B cell (primary cell): ENCODE data around the gene KDM5B. TPM values are rescaled to one million over a fixed set of nuclear protein-coding genes. Genes with fewer than 3 reads are reported as not detected.
A peak's percentile ranks its signal among the peaks of the same experiment; 100 is the strongest.

Source experiments
- ATAC-seq: fragments of 200-7000 bp; cut with Tn5 transposase; one replicate; pipeline ENCODE4 v1.10.0; 2021; ENCODE audit warnings: low read depth, mild to moderate bottlenecking, moderate number of reproducible peaks, moderate library complexity
- CTCF ChIA-PET: fragments of 350-600 bp; sonication (Branson Sonifier 250); formaldehyde crosslinking; loops from one replicate; lab custom pipeline; 2021; ENCODE audit warnings: antibody characterized with exemption, inconsistent platforms; lab: Charles Lee
- POLR2A ChIA-PET: fragments of 350-600 bp; sonication (Branson Sonifier 250); formaldehyde crosslinking; loops from one replicate; lab custom pipeline; 2021; ENCODE audit warnings: antibody characterized with exemption; lab: Charles Lee
- DNase-seq: peaks from one replicate; pipeline ENCODE4 v3.0.0; 2013
- H2AFZ ChIP-seq: 2 replicates; pipeline ENCODE4 v1.6.1; 2012; ENCODE audit warnings: mild to moderate bottlenecking, low read depth, low read length; ENCODE audit not compliant: insufficient read depth, poor library complexity, severe bottlenecking
- H3K27ac ChIP-seq, 2 donors: 1 replicate in 1 of 2; 2 replicates in 1 of 2; pipeline ENCODE4 v1.5.1; 2012 to 2013; ENCODE audit warnings: low read length in 2 of 2, mild to moderate bottlenecking in 2 of 2, moderate library complexity in 1 of 2
- H3K27me3 ChIP-seq, 4 experiments: fragments of 200-600 bp in 1 of 4; sonication (generic) in 1 of 4; replicated peaks in 1 of 4; 1 replicate in 2 of 4; 2 replicates in 2 of 4; pipeline versions ENCODE4 v1.6.1 to v1.7.0; 2013 to 2016; ENCODE audit warnings: low read length in 3 of 4, mild to moderate bottlenecking in 2 of 4, mixed read lengths in 1 of 4, moderate library complexity in 1 of 4; ENCODE audit not compliant: insufficient read depth in 4 of 4, control insufficient read depth in 3 of 4; ENCODE audit errors: control extremely low read depth in 1 of 4
- H3K36me3 ChIP-seq, 2 experiments: replicated peaks in 1 of 2; 1 replicate in 1 of 2; 2 replicates in 1 of 2; pipeline versions ENCODE4 v1.6.1 to v1.7.1; 2013; ENCODE audit warnings: low read length in 1 of 2; ENCODE audit not compliant: insufficient read depth in 2 of 2, control insufficient read depth in 1 of 2; ENCODE audit errors: control extremely low read depth in 1 of 2, extremely low read depth in 1 of 2
- H3K4me1 ChIP-seq, 2 donors: fragments of 200-600 bp in 1 of 2; sonication (generic) in 1 of 2; 1 replicate in 1 of 2; 2 replicates in 1 of 2; pipeline versions ENCODE4 v1.5.1 to v1.6.1; 2013 to 2017; ENCODE audit warnings: low read length in 2 of 2; ENCODE audit not compliant: control insufficient read depth in 2 of 2, insufficient read depth in 2 of 2
- H3K4me2 ChIP-seq: replicated peaks from 2 replicates; pipeline ENCODE3; 2012; ENCODE audit warnings: mild to moderate bottlenecking, low read depth, low read length; ENCODE audit not compliant: poor library complexity, severe bottlenecking
- H3K4me3 ChIP-seq, 5 experiments: fragments of 200-600 bp in 1 of 5; sonication (generic) in 1 of 5; 1 replicate in 3 of 5; 2 replicates in 2 of 5; pipeline versions ENCODE4 v1.5.1 to v1.7.0; 2011 to 2016; ENCODE audit warnings: low read length in 4 of 5, mild to moderate bottlenecking in 4 of 5, low read depth in 2 of 5, control low read depth in 1 of 5, moderate library complexity in 1 of 5; ENCODE audit not compliant: insufficient read depth in 1 of 5; ENCODE audit errors: control extremely low read depth in 1 of 5, extremely low read depth in 1 of 5
- H3K79me2 ChIP-seq: fragments of 200-600 bp; sonication (generic); one replicate; pipeline ENCODE4 v1.6.0; 2016; ENCODE audit warnings: low read length; ENCODE audit not compliant: control insufficient read depth, insufficient read depth
- H3K9ac ChIP-seq: fragments of 200-600 bp; sonication (generic); 2 replicates; pipeline ENCODE4 v1.6.1; 2017; ENCODE audit warnings: mild to moderate bottlenecking, low read length, moderate library complexity
- H3K9me3 ChIP-seq, 3 donors: one replicate each; pipeline versions ENCODE4 v1.6.1 to v1.7.1; 2013; ENCODE audit warnings: low read length in 2 of 3; ENCODE audit not compliant: control insufficient read depth in 2 of 3, insufficient read depth in 1 of 3; ENCODE audit errors: control extremely low read depth in 1 of 3
- H4K20me1 ChIP-seq: 2 replicates; pipeline ENCODE4 v1.6.0; 2012; ENCODE audit warnings: mild to moderate bottlenecking, low read length; ENCODE audit not compliant: insufficient read depth, control insufficient read depth, poor library complexity, severe bottlenecking
- H3K27ac Mint-ChIP-seq: one replicate; pipeline ENCODE4 v1.8.0; 2021; ENCODE audit warnings: mixed read lengths
- H3K27me3 Mint-ChIP-seq: one replicate; pipeline ENCODE4 v1.8.0; 2021; ENCODE audit warnings: mixed read lengths
- H3K4me1 Mint-ChIP-seq: one replicate; pipeline ENCODE4 v1.8.0; 2021; ENCODE audit warnings: mixed read lengths
- H3K4me3 Mint-ChIP-seq: one replicate; pipeline ENCODE4 v1.8.0; 2021; ENCODE audit warnings: mixed read lengths
- H3K9me3 Mint-ChIP-seq: one replicate; pipeline ENCODE4 v1.8.0; 2022; ENCODE audit warnings: mixed read lengths; ENCODE audit not compliant: insufficient read depth
- CTCF ChIP-seq: fragments of 200-600 bp; IDR thresholded peaks from one replicate; pipeline ENCODE4 v1.8.0; 2022; ENCODE audit warnings: antibody characterized with exemption, mild to moderate bottlenecking
- EZH2 ChIP-seq: IDR thresholded peaks from 2 replicates; pipeline ENCODE4 v1.6.1; 2012; ENCODE audit warnings: borderline replicate concordance, low read depth, mild to moderate bottlenecking, moderate library complexity, low read length; ENCODE audit not compliant: insufficient read depth, poor library complexity, severe bottlenecking
- WGBS: methylation state at CpG from one replicate; pipeline ENCODE4 v1.1.5; 2013; ENCODE audit warnings: missing lambda C conversion rate; ENCODE audit not compliant: insufficient coverage; 5-methylcytosine and 5-hydroxymethylcytosine counted together
- intact Hi-C: fragments of 100-400 bp; cut with micrococcal nuclease; formaldehyde crosslinking; loops from one replicate; pipeline ENCODE4 v1.10.0; 2022
- polyA plus RNA-seq: library from polyadenylated mRNA; depleted of rRNA; stranded (reverse); fragments of >200 nt; gene quantifications from 2 replicates; pipeline ENCODE4 v1.2.3, GENCODE V29; 2012
- total RNA-seq, 2 donors: library from RNA; stranded (reverse); fragments of 120-200 nt in 1 of 2; gene quantifications; 1 replicate in 1 of 2; 2 replicates in 1 of 2; pipeline versions ENCODE4 v1.2.3 to v1.2.4, GENCODE V29; 2013 to 2022

Gene KDM5B
- total and polyA plus RNA-seq, 2 donors (not counting 1 experiment from before 2014, with no cell fraction given), result 11.2 to 62.7 TPM

GRCh38 chr1:202728951-202729350 is 79.3 kb downstream of the KDM5B start:
- peak; percentile 49 for ATAC-seq
- Histone ChIP-seq H3K4me1 (peaks cover 0 to 8% of the 10 kb centered on the region in 2 donors), H3K79me2 (no peaks in the 10 kb centered on the region), H3K27me3 (no peaks in the 10 kb centered on the region), H3K27ac (no peak overlapping the region), H3K9ac (no peak overlapping the region), H3K4me3 (no peak overlapping the region), H3K36me3 (peaks cover 34 to 75% of the 10 kb centered on the region in 2 experiments), H4K20me1 (no peaks in the 10 kb centered on the region), H3K4me2 (no peak overlapping the region), H3K9me3 (no peaks in the 10 kb centered on the region), H2AFZ (no peak overlapping the region)
- no peak overlapping the region for H3K27ac Mint-ChIP-seq
- ChIA-PET POLR2A (no interaction called here), CTCF (interaction anchor here (1.6 to 2.9 kb wide), 3 partner anchors 9 to 265 kb away, joined by 5 to 23 read pairs (median 7); no protein-coding TSS in a partner anchor)
- intact Hi-C loops, result no loop called here
- TF ChIP-seq CTCF, result no peak
- TF ChIP-seq EZH2, result no peak
- no peaks in the 10 kb centered on the region for H3K9me3 Mint-ChIP-seq
- no peak for DNase-seq
- no peak overlapping the region for H3K4me3 Mint-ChIP-seq
- H3K4me1 Mint-ChIP-seq, result peaks cover 13% of the 10 kb centered on the region
- no peaks in the 10 kb centered on the region for H3K27me3 Mint-ChIP-seq
- WGBS, result 0% methylated on average over 1 of the region's 4 CpGs

GRCh38 chr1:202725526-202725925 is 82.7 kb downstream of the KDM5B start:
- CTCF ChIA-PET, result interaction anchor here (1.6 to 2.0 kb wide), 2 partner anchors 9 to 535 kb away, joined by 4 read pairs; no protein-coding TSS in a partner anchor
- Histone ChIP-seq H3K9me3 (no peaks in the 10 kb centered on the region), H2AFZ (no peak overlapping the region), H3K27me3 (no peaks in the 10 kb centered on the region), H3K4me3 (no peak overlapping the region), H3K4me1 (peaks cover 0 to 8% of the 10 kb centered on the region in 2 donors), H3K9ac (no peak overlapping the region), H3K4me2 (no peak overlapping the region), H4K20me1 (no peaks in the 10 kb centered on the region), H3K27ac (no peak overlapping the region), H3K79me2 (no peaks in the 10 kb centered on the region), H3K36me3 (peaks cover 18 to 41% of the 10 kb centered on the region in 2 experiments)
- no peak for DNase-seq
- Mint-ChIP-seq H3K27ac (no peak overlapping the region), H3K27me3 (no peaks in the 10 kb centered on the region), H3K4me3 (no peak overlapping the region), H3K9me3 (no peaks in the 10 kb centered on the region), H3K4me1 (peaks cover 13% of the 10 kb centered on the region)
- ATAC-seq, result no peak
- no peak for TF ChIP-seq CTCF
- TF ChIP-seq EZH2, result no peak
- intact Hi-C loops, result no loop called here
- POLR2A ChIA-PET, result no interaction called here
- whole genome bisulfite sequencing, result 100% methylated on average over 2 of the region's 3 CpGs
